Activated CD8-positive, alpha-beta memory T cell treated with anti-CD3 and anti-CD28 coated beads for 4 hours (primary cell): ENCODE results near the gene UFD1.

Source experiments
- DNase-seq, 2 donors: peaks; one replicate each; pipeline ENCODE4 v3.0.0-alpha.2; 2020; ENCODE audit warnings: low read depth in 2 of 2

Gene UFD1

DNA sequence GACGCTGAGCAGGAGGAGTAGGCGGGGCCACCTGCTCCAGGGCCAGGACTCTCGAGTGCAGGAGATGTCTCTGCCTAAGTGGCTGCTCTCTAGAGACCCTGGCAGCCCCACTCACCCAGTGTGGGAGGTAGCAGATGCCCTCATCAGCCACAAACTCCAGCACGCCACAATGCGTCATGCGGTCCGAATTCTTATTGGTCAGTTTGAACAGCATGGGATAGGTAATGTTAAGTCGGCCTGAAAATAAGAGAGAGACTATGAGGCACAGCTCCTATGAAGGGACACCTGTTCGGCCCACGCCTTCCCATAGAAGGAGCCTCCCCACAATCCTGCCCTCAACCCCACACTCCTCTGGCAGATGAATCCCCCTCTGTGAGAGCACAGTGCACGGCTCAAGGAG, 7.4 kb downstream of the UFD1 start:
- no peak for DNase-seq

DNA sequence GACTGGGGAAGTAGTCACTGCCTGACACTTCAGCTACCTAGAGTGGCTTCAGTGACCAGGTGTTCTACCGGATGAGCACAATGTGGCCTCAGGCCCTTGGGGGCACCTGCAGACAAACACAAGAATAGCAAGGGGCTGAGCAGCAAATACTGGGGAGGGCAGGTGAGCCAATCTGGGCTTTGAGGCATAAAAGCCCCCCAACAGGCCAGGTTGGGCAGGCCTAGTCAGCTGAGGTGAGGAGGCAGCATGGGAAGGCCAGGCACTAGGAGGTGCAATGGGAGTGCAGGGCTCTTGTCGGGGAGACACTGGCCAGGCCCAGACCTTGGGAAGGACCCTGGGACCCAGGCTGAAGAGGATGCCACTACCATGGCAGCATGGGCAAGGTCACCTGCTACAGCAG, 9.0 kb downstream of the UFD1 start:
- DNase-seq: no peak

GRCh38 chr22:19469421-19469820, 9.6 kb downstream of the UFD1 start:
- DNase-seq: no peak

GRCh38 chr22:19467912-19468311, 11.1 kb downstream of the UFD1 start:
- no peak for DNase-seq

GRCh38 chr22:19466848-19467752, 11.9 kb downstream of the UFD1 start:
- no peak for DNase-seq

DNA sequence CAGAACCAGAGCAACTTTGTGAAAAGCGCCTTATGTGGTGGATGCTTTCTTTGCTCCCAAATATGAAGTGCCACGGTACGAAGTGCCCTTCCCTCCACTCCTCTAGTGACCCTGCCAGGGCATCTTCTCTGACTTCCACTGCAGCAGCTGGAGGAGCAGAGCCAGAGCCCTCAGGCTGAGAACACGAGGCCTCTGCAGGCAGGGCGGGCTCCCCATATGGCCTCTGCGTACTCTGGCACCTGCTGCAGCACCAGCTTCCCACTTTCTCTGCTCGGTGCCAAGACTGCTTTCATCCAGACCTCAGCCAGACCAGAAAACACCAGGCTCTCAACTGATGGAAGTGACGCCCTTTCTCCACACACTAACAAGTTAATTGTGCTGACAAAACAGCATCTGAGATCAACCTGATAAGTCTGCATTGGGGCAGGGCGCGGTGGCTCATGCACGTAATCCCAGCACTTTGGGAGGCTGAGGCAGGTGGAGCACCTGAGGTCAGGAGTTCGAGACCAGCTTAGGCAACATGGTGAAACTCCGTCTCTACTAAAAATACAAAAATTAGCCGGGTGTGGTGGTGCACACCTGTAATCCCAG, 12.8 kb downstream of the UFD1 start:
- no peak for DNase-seq

- no peak for DNase-seq
Observed at GRCh38 chr22:19464975-19465374, 14.0 kb downstream of the UFD1 start.

DNA sequence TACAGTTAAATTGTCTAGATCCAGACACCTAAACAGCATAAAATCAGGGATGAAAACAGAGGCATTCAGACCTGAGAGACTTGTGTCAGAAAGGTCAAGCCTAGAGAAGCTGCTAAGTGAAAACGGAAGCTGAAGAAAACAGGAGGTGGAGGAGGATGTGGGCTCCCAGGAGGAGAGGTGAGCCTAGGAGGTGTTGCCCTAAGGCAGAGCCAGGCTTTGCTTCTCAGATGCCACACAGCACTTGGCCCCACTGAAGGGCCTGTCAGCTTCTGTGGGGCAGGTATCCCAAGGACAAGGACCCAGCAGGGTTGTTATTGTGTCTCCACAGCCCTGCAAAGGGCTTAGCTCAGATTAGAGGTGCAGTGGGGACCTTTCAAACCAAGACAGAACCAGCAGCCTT, 14.4 kb downstream of the UFD1 start:
- no peak for DNase-seq

- DNase-seq: no peak
Observed at GRCh38 chr22:19463491-19464469, 15.2 kb downstream of the UFD1 start.

DNA sequence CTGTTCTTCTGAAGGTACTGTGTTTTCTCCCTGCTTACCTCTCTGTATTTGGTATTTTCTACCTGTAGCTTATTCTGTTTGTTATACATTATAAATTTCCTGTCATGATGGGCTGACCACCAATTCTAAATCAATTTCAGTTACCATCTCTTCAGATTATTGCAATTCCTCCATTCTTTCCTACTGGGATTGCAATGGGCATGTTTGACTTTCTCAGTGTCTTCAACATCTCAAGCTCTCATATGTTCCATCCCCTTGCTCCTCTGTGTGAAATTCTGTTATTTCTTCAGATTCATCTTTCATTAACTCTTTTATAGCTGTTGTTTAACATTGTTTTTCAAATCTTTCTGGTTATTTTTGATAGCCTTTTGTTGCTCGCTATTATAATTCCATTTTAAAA, 16.0 kb downstream of the UFD1 start:
- DNase-seq: no peak

- no peak for DNase-seq
Observed at GRCh38 chr22:19461506-19461905, 17.5 kb downstream of the UFD1 start.

- DNase-seq: no peak
Observed at GRCh38 chr22:19460036-19460435, 19.0 kb downstream of the UFD1 start.

DNA sequence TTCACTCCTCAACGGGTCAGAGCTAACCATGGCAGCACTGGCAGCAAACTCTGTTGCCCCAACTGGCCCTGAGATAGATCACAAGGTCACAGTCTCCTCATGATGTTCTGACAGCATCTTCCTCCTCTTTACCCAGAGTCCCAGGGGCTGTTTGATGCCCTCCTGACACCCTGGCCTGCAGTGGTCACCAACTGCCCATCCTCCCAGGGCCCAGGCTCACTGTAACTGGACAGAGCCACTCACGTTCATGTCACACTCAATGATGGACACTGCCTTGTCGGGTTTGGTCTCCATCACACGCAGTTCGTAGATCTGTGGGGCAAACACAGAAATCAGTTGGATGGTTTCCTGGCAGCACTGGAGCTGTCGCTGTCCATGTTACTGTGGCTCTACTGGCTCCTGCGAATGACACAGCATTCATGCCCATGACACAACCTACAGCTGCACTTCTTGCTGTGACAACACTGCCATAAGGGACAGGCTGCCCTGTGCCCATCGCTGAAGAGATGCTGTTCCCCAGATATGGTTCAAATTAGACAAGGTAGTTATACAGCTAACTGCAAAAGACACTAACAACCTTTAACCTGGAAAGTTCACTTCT, 21.1 kb downstream of the UFD1 start:
- DNase-seq: no peak

GRCh38 chr22:19456541-19456940, 22.5 kb downstream of the UFD1 start:
- DNase-seq: no peak

DNA sequence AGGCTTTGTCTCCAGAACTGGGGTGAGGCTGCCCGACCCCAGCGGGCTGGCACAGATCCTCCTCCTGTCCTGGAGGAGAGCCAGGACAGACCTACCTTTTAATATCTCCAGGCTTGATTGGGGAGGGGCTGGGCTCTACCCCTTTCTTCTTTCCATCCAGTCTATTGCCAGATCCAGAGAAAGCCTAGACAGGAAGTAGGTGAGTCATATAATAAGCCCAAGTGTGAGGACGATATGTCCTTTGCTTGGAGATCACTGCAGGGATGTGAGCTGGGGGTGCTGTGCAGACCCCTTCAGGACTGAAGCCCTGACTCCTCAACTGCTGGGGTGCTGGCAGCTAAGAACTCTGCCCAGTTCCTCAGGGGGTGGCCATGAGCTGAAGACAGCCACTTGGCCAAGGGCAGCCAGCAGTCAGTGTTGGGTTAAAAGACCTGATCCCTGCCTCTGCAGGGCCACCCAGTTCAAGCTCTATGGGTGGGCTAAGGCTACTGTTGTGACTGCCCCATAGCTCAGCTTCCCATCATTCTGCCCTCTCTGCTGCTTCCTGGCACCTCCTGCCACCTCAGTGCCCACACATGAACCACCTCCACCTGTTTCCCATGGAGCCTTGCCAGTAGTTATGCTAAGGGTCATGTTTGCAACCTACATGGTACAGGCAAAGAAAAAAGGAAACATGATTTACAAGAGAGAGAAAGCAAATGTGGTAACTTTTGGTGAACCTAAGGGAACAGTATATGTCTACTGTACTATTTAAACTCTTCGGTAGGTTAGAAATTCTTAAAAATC, 23.2 kb downstream of the UFD1 start:
- DNase-seq: no peak

DNA sequence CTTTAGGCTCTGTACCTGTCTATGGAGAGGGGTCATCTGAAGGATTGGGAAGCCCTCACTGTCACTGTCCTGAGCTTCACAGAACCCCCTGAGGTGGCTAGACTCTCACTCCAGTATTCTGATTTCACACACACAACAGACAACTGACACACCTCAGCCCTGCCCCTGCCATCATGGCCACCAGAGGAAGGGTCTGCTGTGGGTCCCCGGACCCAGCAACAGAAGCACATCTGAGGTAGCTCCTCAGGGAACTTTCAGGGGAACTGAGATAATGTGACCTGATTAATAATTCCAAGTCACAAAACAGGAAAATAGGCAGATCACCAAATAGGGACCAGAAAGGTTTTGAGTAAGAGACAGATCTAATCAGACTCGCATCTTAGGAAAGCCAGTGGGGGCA, 24.0 kb downstream of the UFD1 start:
- DNase-seq: no peak

- no peak for DNase-seq
Observed at GRCh38 chr22:19454156-19454555, 24.8 kb downstream of the UFD1 start.

DNA sequence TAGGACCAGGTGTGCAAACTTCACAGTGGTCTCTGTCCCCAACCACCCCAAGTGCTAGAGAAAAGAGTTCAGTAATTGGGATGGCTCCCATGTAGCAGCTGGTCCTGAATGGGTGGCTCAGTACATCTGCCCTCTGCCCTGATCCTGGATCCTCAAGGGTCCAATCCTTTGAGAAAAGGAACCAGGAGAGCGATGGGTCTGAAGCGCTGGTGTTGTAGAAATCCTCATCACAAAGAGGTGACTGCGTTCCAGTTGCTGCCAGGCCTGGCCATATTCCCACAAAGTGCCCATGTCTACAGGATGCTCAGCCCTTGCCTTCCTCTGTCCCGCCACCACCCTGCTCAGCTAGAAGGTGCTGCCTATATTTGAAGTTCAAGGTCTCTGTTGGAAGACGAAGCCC, 25.3 kb downstream of the UFD1 start:
- no peak for DNase-seq

DNA sequence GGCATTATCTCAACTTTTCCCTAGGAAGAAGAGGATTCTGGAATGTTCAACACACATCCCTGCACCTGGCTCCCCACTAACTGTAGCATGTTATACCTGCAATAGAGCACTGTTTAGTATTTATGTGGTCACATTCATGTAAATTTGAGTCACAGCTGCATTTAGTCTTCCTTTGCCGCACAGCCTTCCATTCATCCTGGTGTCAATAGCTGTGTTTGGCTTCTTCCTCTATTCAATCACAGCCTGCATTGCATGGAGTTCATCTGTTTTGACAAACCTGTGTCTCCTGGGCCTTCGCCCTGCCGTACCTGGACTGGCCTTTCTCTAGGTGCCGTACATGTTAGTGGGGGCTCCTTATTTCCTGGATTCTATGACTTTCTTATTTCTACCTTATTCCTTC, 27.4 kb downstream of the UFD1 start:
- DNase-seq: no peak

- no peak for DNase-seq
Observed at GRCh38 chr22:19450363-19451175, 28.4 kb downstream of the UFD1 start.
